Bone marrow (tissue), 2 donors: ENCODE measurements around the gene NBPF15.
"Not testable (repeated sequence)": the region's sequence is repeated elsewhere in the genome, so short reads cannot be mapped to it uniquely, and the experiment has no call there.

ENCODE experiments used
- DNase-seq, 2 donors: peaks; one replicate each; lab custom pipeline; 2025; lab: John Stamatoyannopoulos, UW

The NBPF15 gene

GRCh38 chr1:144461136-144461759 is at the start of gene NBPF15:
NBPF15 (minus strand) TSS chr1:144461669; CDS start chr1:144440003, 21,666 bp downstream.
- DNase-seq, result peak in 1 of 2 donors; percentile 0

GRCh38 chr1:144496429-144496828 is 35.0 kb upstream of the NBPF15 start:
- not testable (repeated sequence) for DNase-seq

- DNase-seq, result not testable (repeated sequence)
Observed at GRCh38 chr1:144494130-144494529, 32.7 kb upstream of the NBPF15 start.

GRCh38 chr1:144490394-144490793 is 28.9 kb upstream of the NBPF15 start:
- DNase-seq, result not testable (repeated sequence)

DNA sequence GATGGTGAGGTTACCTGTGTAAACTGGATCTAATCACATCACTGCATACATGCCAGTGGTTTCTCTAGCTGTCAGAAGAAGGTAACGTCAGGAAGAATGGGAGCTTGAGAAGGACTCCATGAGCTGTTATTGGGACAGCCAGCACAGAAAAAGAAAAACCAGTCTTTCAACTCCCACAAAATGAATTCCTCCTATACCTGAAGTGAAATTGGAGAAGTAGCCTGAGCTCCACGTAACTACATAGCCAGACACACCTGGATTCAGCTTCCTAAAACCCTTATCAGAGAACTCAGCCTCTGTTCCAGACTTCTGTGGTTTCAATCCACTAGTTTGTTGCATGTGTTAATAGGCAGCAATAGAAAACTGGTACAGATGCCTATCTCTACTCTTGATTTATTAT is 25.5 kb upstream of the NBPF15 start:
- not testable (repeated sequence) for DNase-seq

GRCh38 chr1:144485048-144485993 is 23.9 kb upstream of the NBPF15 start:
- not testable (repeated sequence) for DNase-seq

DNA sequence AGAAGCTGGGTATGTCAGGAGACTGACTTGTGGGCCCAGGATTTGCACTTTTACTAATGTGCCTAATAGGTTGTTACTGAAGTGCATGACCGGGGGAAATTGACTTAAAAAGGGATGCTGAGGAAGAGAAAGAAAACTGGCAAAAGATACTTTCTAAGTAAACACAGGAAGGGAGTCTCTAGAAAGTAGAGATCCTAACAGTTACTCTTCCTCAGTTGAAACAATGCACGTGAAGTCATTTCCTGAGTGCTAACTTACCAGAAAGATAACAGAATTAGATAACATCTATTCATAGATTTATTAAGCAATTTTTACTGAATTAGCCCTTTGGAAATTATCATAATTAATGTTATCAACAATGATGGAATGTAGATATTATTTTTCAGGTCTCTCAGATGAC is 12.4 kb upstream of the NBPF15 start:
- DNase-seq, result not testable (repeated sequence)

DNA sequence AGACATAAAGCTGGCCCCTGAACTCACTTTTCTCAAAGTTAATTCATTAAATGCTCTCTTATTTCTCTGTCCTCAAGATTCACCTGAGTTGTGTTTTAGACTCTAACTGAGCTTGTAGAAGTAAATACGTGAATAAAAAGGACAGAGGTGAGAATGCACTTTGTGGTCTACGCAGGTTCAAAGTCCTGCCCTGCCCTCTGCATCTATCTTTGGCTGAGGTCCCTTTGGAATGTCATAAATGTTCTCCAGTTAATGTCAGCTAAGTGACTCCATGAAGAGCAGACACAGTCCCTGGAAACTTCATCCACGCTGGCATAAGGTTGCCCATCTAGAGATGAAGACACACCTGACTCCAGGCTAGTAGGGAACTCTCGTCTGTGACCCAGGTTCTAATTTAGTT is 10.0 kb upstream of the NBPF15 start:
- not testable (repeated sequence) for DNase-seq

DNA sequence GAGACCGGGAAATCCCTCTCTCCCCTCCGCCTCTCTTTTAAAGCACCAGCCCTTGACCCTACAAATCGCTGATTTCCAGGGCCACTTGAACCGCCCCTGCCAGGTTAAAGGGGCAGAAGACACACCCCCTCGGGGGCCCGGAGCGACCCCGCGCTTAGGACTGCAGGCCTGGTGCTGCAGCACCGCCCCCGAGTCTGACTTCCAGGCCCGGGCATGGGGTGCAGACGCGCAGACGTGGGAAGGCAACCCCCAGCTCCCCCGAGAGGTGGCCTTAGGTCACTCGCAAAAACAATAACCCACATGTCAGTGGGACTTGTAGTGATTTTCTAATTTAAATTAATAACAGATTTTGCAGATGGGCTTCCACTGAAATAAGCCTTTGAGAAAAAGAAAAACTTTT is 309 bp upstream of the NBPF15 start:
- DNase-seq, result not testable (repeated sequence)

GRCh38 chr1:144460686-144461085 is 783 bp downstream of the NBPF15 start:
- DNase-seq, result not testable (repeated sequence)

GRCh38 chr1:144442402-144442801 is 19.1 kb downstream of the NBPF15 start:
- not testable (repeated sequence) for DNase-seq

GRCh38 chr1:144439737-144440136 is 21.7 kb downstream of the NBPF15 start:
- not testable (repeated sequence) for DNase-seq

GRCh38 chr1:144418891-144419694 is 42.4 kb downstream of the NBPF15 start:
- not testable (repeated sequence) for DNase-seq

GRCh38 chr1:144413404-144414118 is 47.9 kb downstream of the NBPF15 start:
- not testable (repeated sequence) for DNase-seq

DNA sequence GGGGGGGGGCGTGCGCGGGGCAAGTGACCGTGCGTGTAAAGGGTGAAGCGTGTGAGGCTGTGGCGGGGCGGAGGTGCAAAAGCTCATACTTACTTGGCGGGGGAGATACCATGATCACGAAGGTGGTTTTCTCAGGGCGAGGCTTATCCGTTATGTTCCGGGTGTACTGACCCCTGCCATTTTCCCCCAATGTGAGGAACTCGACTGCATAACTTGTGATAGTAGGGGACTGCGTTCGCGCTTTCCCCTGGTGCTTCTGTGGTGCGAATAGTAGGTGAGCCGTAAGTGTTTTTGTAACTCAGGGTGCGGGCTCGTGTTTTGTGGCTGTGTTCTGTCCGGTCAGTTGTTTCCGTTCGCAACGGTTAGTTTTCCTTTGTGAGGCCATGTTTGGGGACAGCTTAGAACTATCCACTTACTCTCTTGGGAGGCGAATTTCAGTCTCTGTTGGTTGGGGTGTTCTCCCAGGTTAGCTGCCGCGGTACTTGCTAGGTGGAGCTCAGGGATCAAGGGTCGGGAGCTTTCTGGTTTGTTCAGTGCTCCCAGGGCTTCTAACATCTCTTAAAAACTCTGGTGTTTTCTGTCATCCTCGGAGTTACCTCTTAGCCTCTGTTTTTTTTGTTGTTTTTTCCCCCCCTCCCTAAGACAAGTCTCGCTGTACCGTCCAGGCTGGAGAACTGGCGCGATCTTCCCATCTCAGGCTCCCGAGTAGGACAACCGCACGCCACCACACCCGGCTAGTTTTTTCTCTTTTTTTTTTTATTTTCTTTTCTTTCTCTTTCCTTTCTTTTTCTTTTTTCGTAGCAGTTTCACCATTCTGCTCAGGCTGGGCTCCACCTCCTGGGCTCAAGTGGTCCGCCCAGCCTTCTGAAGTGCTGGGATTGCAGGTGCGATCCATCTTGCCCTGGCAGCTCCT is 48.7 kb downstream of the NBPF15 start:
- peak; percentile 25 to 71 for DNase-seq

DNA sequence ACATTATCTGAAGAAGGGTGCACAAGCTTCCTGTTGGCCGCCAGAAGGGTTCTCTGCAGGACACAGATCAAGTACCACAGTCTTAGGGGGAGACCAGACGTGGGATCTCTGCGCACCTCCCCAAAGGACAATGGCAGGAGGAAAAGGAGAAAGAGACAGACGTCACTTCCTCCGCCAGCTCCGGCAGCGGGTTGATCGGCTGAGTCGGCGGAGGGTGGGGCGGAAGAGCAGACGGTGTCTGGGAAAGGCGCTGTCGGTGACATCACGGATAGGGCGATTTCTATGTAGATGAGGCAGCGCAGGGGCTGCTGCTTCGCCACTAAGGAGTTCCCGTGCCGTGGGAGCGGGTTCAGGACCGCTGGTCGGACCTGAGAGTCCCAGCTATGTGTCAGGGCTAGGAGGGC is 49.4 kb downstream of the NBPF15 start:
- DNase-seq, result peak in 1 of 2 donors; percentile 31

- not testable (repeated sequence) for DNase-seq
Observed at GRCh38 chr1:144402807-144403206, 58.7 kb downstream of the NBPF15 start.

DNA sequence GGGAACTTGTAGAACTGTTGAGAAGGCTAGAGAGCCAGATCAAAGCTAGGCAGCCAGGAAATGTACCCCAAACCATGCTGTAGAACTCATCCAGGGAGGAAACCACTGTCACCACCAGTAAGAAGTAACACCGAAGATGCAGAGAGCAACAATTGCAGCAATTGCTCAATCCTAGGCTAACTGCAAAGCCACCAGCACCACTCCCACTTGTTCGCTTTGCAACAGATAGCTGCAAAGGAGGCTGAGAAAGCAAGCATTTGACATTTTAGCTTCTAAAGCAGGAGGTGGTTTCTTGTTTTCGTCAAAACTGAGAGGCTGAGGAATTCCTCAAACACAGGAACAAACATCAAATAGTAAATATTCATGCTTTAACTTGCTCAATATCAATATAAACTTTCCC is 89.8 kb downstream of the NBPF15 start:
- not testable (repeated sequence) for DNase-seq
